ENCODE results near the gene HOXB8.

HOXB8 gene

GRCh38 chr17:48588074-48588415, 27.0 kb downstream of the HOXB8 start:
- Histone ChIP-seq H4K20me1 (ENCODE audit: insufficient read depth, low read length) (no peaks in the 10 kb centered on the region), H3K36me3 (replicated peaks; ENCODE audit: insufficient read depth, low read length) (no peaks in the 10 kb centered on the region), H3K9me3 (replicated peaks; ENCODE audit: insufficient read depth, low read length) (no peaks in the 10 kb centered on the region), H3K4me1 (ENCODE audit: low read length) (peaks cover 6% of the 10 kb centered on the region), H3K27me3 (replicated peaks; ENCODE audit: insufficient read depth, low read length) (peaks cover 16% of the 10 kb centered on the region), H3K9ac (ENCODE audit: low read length) (no peak overlapping the region), H3K4me2 (ENCODE audit: low read depth, low read length) (no peak overlapping the region), H2AFZ (ENCODE audit: low read length) (no peak overlapping the region), H3K9me2 (replicated peaks; ENCODE audit: insufficient read depth, low read length) (no peaks in the 10 kb centered on the region), H3K4me3 (ENCODE audit: low read length) (no peak overlapping the region), H3K27ac (ENCODE audit: low read length) (no peak overlapping the region), H3F3A (ENCODE audit: insufficient read depth, low read length) (no peaks in the 10 kb centered on the region), H3K79me2 (ENCODE audit: low read length) (no peaks in the 10 kb centered on the region)
- no peak for DNase-seq
- TF ChIP-seq EZH2phosphoT487 (IDR thresholded peaks at IDR 0.05; ENCODE audit: low read length) (no peak), CTCF (IDR thresholded peaks at IDR 0.05; ENCODE audit: low read length) (no peak), EZH2 (optimal IDR thresholded peaks at IDR 0.05; ENCODE audit: low read depth, low read length) (no peak)

GRCh38 chr17:48587276-48588073, 27.6 kb downstream of the HOXB8 start:
- no peak overlapping the region for H3K9ac ChIP-seq (ENCODE audit: low read length)
- H3K36me3 ChIP-seq (replicated peaks; ENCODE audit: insufficient read depth, low read length) = no peaks in the 10 kb centered on the region
- H3F3A ChIP-seq (ENCODE audit: insufficient read depth, low read length) = no peaks in the 10 kb centered on the region
- no peak overlapping the region for H3K27ac ChIP-seq (ENCODE audit: low read length)
- no peaks in the 10 kb centered on the region for H3K79me2 ChIP-seq (ENCODE audit: low read length)
- no peak overlapping the region for H3K4me2 ChIP-seq (ENCODE audit: low read depth, low read length)
- H2AFZ ChIP-seq (ENCODE audit: low read length) = no peak overlapping the region
- DNase-seq = no peak
- H3K27me3 ChIP-seq (replicated peaks; ENCODE audit: insufficient read depth, low read length) = peaks cover 11% of the 10 kb centered on the region; the same call in 1 of the 2 replicates
- H3K4me1 ChIP-seq (ENCODE audit: low read length) = peaks cover 6% of the 10 kb centered on the region
- H3K9me2 ChIP-seq (replicated peaks; ENCODE audit: insufficient read depth, low read length) = no peaks in the 10 kb centered on the region
- no peaks in the 10 kb centered on the region for H4K20me1 ChIP-seq (ENCODE audit: insufficient read depth, low read length)
- no peak overlapping the region for H3K4me3 ChIP-seq (ENCODE audit: low read length)
- TF ChIP-seq EZH2phosphoT487 (IDR thresholded peaks at IDR 0.05; ENCODE audit: low read length) = no peak
- no peak for TF ChIP-seq CTCF (IDR thresholded peaks at IDR 0.05; ENCODE audit: low read length)
- no peak for TF ChIP-seq EZH2 (optimal IDR thresholded peaks at IDR 0.05; ENCODE audit: low read depth, low read length)
- H3K9me3 ChIP-seq (replicated peaks; ENCODE audit: insufficient read depth, low read length) = no peaks in the 10 kb centered on the region

GRCh38 chr17:48586355-48587258, 28.5 kb downstream of the HOXB8 start:
- H3F3A ChIP-seq (ENCODE audit: insufficient read depth, low read length) = no peaks in the 10 kb centered on the region
- peak overlapping the region; percentile 100; the same call in 1 of the 2 replicates for H3K4me2 ChIP-seq (ENCODE audit: low read depth, low read length)
- no peaks in the 10 kb centered on the region for H3K9me2 ChIP-seq (replicated peaks; ENCODE audit: insufficient read depth, low read length)
- peak overlapping the region; percentile 90 for H2AFZ ChIP-seq (ENCODE audit: low read length)
- no peak overlapping the region for H3K27ac ChIP-seq (ENCODE audit: low read length)
- H3K9me3 ChIP-seq (replicated peaks; ENCODE audit: insufficient read depth, low read length) = no peaks in the 10 kb centered on the region
- H3K36me3 ChIP-seq (replicated peaks; ENCODE audit: insufficient read depth, low read length) = no peaks in the 10 kb centered on the region
- peaks cover 6% of the 10 kb centered on the region for H3K4me1 ChIP-seq (ENCODE audit: low read length)
- no peak for TF ChIP-seq EZH2 (optimal IDR thresholded peaks at IDR 0.05; ENCODE audit: low read depth, low read length)
- TF ChIP-seq CTCF (IDR thresholded peaks at IDR 0.05; ENCODE audit: low read length) = no peak
- no peak for TF ChIP-seq EZH2phosphoT487 (IDR thresholded peaks at IDR 0.05; ENCODE audit: low read length)
- peak overlapping the region; percentile 42; the same call in 1 of the 2 replicates for H3K9ac ChIP-seq (ENCODE audit: low read length)
- no peaks in the 10 kb centered on the region for H3K79me2 ChIP-seq (ENCODE audit: low read length)
- peak; percentile 14 for DNase-seq
- peaks cover 11% of the 10 kb centered on the region; the same call in 1 of the 2 replicates for H3K27me3 ChIP-seq (replicated peaks; ENCODE audit: insufficient read depth, low read length)
- peak overlapping the region; percentile 70 for H3K4me3 ChIP-seq (ENCODE audit: low read length)
- H4K20me1 ChIP-seq (ENCODE audit: insufficient read depth, low read length) = no peaks in the 10 kb centered on the region
